Measurements from ENCODE around the gene FAM228A.

The FAM228A gene

DNA sequence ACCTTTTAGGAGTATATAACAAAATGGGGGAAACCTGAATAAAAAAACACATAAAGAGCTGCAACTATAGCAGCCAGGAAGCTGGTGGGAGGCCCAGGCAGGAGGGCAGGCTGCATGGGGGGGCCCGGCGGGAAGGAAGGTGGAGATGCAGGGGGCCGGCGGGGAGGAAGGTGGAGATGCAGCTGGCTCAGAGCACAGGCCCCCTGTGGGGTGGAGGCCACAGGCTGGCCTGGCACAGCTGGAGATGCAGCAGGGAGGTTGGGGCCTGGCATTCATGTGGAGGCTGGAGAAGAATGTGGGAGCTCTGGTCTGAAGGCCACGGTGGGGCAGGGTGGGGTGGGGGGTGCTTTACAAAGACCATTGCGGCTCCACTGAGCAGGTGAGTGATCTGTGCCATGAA lies 31.4 kb downstream of the FAM228A start:
- no peak overlapping the region for H4K91ac ChIP-seq (ENCODE audit: low read length)
- no peak overlapping the region for H2BK5ac ChIP-seq (ENCODE audit: low read depth, low read length, poor library complexity, severe bottlenecking)
- H3K36me3 ChIP-seq (ENCODE audit: control insufficient read depth in 1 of 2, insufficient read depth in 2 of 2, low read depth in 1 of 2, low read length in 2 of 2): peaks cover 60 to 75% of the 10 kb centered on the region in 2 experiments
- H3K14ac ChIP-seq (ENCODE audit: low read length in 2 of 2): no peak overlapping the region
- peaks cover 28% of the 10 kb centered on the region for H3K4me1 ChIP-seq (ENCODE audit: control insufficient read depth, insufficient read depth, low read depth, low read length)
- H3K4me2 ChIP-seq (ENCODE audit: low read length, poor library complexity, severe bottlenecking): no peak overlapping the region
- H4K8ac ChIP-seq (ENCODE audit: low read length): no peak overlapping the region
- no peak overlapping the region for H3K23ac ChIP-seq (ENCODE audit: low read length in 2 of 2)
- no peak overlapping the region for H2BK15ac ChIP-seq (ENCODE audit: low read depth, poor library complexity, severe bottlenecking)
- H3K9me3 ChIP-seq (ENCODE audit: control insufficient read depth, low read length): no peaks in the 10 kb centered on the region
- DNase-seq: no peak
- H3K9ac ChIP-seq (ENCODE audit: low read length): no peak overlapping the region
- H3K18ac ChIP-seq (ENCODE audit: low read depth in 1 of 2, low read length in 2 of 2): no peak overlapping the region
- no peaks in the 10 kb centered on the region for H3K27me3 ChIP-seq (ENCODE audit: control insufficient read depth in 1 of 2, insufficient read depth in 1 of 2, low read length in 2 of 2)
- H3K27ac ChIP-seq (ENCODE audit: low read length, poor library complexity, severe bottlenecking): no peak overlapping the region
- H3K79me1 ChIP-seq (replicated peaks; ENCODE audit: low read length, poor library complexity, severe bottlenecking): no peaks in the 10 kb centered on the region
- WGBS: 88% methylated on average over 6 of the region's 6 CpGs
- no peak overlapping the region for H2AFZ ChIP-seq (ENCODE audit: low read depth, low read length)
- H3K4ac ChIP-seq (ENCODE audit: low read depth in 1 of 2, low read length in 2 of 2): no peak overlapping the region
- no peak overlapping the region for H2BK120ac ChIP-seq (ENCODE audit: low read depth, low read length)
- no peak overlapping the region for H2BK12ac ChIP-seq (ENCODE audit: low read length in 2 of 2)
- H2AK5ac ChIP-seq (ENCODE audit: low read length, severe bottlenecking): no peak overlapping the region
- no peak overlapping the region for H3K4me3 ChIP-seq (ENCODE audit: insufficient read depth in 1 of 2, low read depth in 1 of 2, low read length in 2 of 2)

DNA sequence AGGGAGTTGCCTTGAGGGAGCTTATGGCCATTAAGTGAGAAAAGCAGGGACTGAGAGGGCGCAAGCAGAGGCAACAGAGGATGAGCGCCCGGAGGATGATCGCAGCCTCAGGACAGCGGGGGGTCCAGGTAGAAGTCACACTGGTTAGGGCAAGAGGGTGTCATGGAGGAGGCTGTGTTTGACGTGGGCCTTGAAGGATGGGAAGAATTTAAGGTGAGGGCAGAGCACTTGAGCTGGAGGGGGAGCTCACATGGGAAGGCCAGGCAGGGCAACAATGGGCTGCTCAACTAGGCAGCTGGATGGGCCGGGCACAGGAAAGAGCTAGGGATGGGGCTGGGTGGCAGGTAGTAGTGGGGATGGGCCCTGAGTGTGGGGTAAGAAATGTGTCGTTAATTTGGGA lies 31.9 kb downstream of the FAM228A start:
- H3K4me2 ChIP-seq (ENCODE audit: low read length, poor library complexity, severe bottlenecking): no peak overlapping the region
- H2BK120ac ChIP-seq (ENCODE audit: low read depth, low read length): no peak overlapping the region
- no peak overlapping the region for H2AK5ac ChIP-seq (ENCODE audit: low read length, severe bottlenecking)
- no peak overlapping the region for H2BK5ac ChIP-seq (ENCODE audit: low read depth, low read length, poor library complexity, severe bottlenecking)
- H3K36me3 ChIP-seq (ENCODE audit: control insufficient read depth in 1 of 2, insufficient read depth in 2 of 2, low read depth in 1 of 2, low read length in 2 of 2): peaks cover 58 to 80% of the 10 kb centered on the region in 2 experiments
- H3K79me1 ChIP-seq (replicated peaks; ENCODE audit: low read length, poor library complexity, severe bottlenecking): no peaks in the 10 kb centered on the region
- H2BK12ac ChIP-seq (ENCODE audit: low read length in 2 of 2): no peak overlapping the region
- H3K23ac ChIP-seq (ENCODE audit: low read length in 2 of 2): no peak overlapping the region
- no peak overlapping the region for H2BK15ac ChIP-seq (ENCODE audit: low read depth, poor library complexity, severe bottlenecking)
- H3K14ac ChIP-seq (ENCODE audit: low read length in 2 of 2): no peak overlapping the region
- no peak overlapping the region for H4K8ac ChIP-seq (ENCODE audit: low read length)
- no peak for DNase-seq
- no peaks in the 10 kb centered on the region for H3K27me3 ChIP-seq (ENCODE audit: control insufficient read depth in 1 of 2, insufficient read depth in 1 of 2, low read length in 2 of 2)
- H3K4me1 ChIP-seq (ENCODE audit: control insufficient read depth, insufficient read depth, low read depth, low read length): peaks cover 28% of the 10 kb centered on the region
- no peak overlapping the region for H4K91ac ChIP-seq (ENCODE audit: low read length)
- no peak overlapping the region for H3K27ac ChIP-seq (ENCODE audit: low read length, poor library complexity, severe bottlenecking)
- no peak overlapping the region for H3K9ac ChIP-seq (ENCODE audit: low read length)
- H2AFZ ChIP-seq (ENCODE audit: low read depth, low read length): no peak overlapping the region
- no peak overlapping the region for H3K4ac ChIP-seq (ENCODE audit: low read depth in 1 of 2, low read length in 2 of 2)
- no peak overlapping the region for H3K18ac ChIP-seq (ENCODE audit: low read depth in 1 of 2, low read length in 2 of 2)
- WGBS: 83% methylated on average over 8 of the region's 8 CpGs
- H3K4me3 ChIP-seq (ENCODE audit: insufficient read depth in 1 of 2, low read depth in 1 of 2, low read length in 2 of 2): no peak overlapping the region
- no peaks in the 10 kb centered on the region for H3K9me3 ChIP-seq (ENCODE audit: control insufficient read depth, low read length)

GRCh38 chr2:24207359-24207758 lies 32.5 kb downstream of the FAM228A start:
- no peak overlapping the region for H2AK5ac ChIP-seq (ENCODE audit: low read length, severe bottlenecking)
- WGBS: 91% methylated on average over 11 of the region's 11 CpGs
- peaks cover 29% of the 10 kb centered on the region for H3K4me1 ChIP-seq (ENCODE audit: control insufficient read depth, insufficient read depth, low read depth, low read length)

DNA sequence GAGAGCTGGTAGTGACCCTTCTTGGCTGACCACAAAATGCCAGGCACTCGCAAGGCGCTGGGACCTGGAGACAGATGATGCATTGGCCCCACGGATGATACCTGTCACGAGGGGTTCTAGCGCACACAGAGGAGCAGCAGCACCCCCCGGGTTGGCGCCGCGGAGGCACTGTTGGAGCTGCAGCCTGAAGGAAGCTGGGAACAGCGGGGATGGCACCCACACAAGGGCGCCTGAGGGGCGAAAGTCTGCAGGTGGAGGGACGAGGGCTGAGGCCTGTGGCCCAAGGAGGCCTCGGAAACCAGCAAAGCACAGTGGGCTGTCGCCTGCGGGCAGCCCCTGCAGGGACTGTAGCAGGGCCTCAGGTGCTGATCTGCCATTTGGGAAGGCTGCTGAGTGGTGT lies 33.6 kb downstream of the FAM228A start:
- H3K27ac ChIP-seq (ENCODE audit: low read length, poor library complexity, severe bottlenecking): no peak overlapping the region
- H3K14ac ChIP-seq (ENCODE audit: low read length in 2 of 2): no peak overlapping the region
- no peak overlapping the region for H2AK5ac ChIP-seq (ENCODE audit: low read length, severe bottlenecking)
- H3K36me3 ChIP-seq (ENCODE audit: control insufficient read depth in 1 of 2, insufficient read depth in 2 of 2, low read depth in 1 of 2, low read length in 2 of 2): peaks cover 58 to 78% of the 10 kb centered on the region in 2 experiments
- peaks cover 29% of the 10 kb centered on the region for H3K4me1 ChIP-seq (ENCODE audit: control insufficient read depth, insufficient read depth, low read depth, low read length)
- no peak overlapping the region for H3K18ac ChIP-seq (ENCODE audit: low read depth in 1 of 2, low read length in 2 of 2)
- no peak overlapping the region for H3K9ac ChIP-seq (ENCODE audit: low read length)
- no peak overlapping the region for H2BK12ac ChIP-seq (ENCODE audit: low read length in 2 of 2)
- H3K27me3 ChIP-seq (ENCODE audit: control insufficient read depth in 1 of 2, insufficient read depth in 1 of 2, low read length in 2 of 2): no peaks in the 10 kb centered on the region
- no peak overlapping the region for H2BK15ac ChIP-seq (ENCODE audit: low read depth, poor library complexity, severe bottlenecking)
- DNase-seq: no peak
- no peak overlapping the region for H3K4me3 ChIP-seq (ENCODE audit: insufficient read depth in 1 of 2, low read depth in 1 of 2, low read length in 2 of 2)
- no peak overlapping the region for H4K8ac ChIP-seq (ENCODE audit: low read length)
- H4K91ac ChIP-seq (ENCODE audit: low read length): no peak overlapping the region
- H2BK5ac ChIP-seq (ENCODE audit: low read depth, low read length, poor library complexity, severe bottlenecking): no peak overlapping the region
- H2BK120ac ChIP-seq (ENCODE audit: low read depth, low read length): no peak overlapping the region
- no peak overlapping the region for H3K4ac ChIP-seq (ENCODE audit: low read depth in 1 of 2, low read length in 2 of 2)
- no peak overlapping the region for H2AFZ ChIP-seq (ENCODE audit: low read depth, low read length)
- 96% methylated on average over 16 of the region's 16 CpGs for WGBS
- H3K9me3 ChIP-seq (ENCODE audit: control insufficient read depth, low read length): no peaks in the 10 kb centered on the region
- H3K4me2 ChIP-seq (ENCODE audit: low read length, poor library complexity, severe bottlenecking): no peak overlapping the region
- H3K23ac ChIP-seq (ENCODE audit: low read length in 2 of 2): no peak overlapping the region
- no peaks in the 10 kb centered on the region for H3K79me1 ChIP-seq (replicated peaks; ENCODE audit: low read length, poor library complexity, severe bottlenecking)

More at GRCh38 chr2:24207359-24207758, 32.5 kb downstream of the FAM228A start:
- Histone ChIP-seq H3K4me2 (ENCODE audit: low read length, poor library complexity, severe bottlenecking) (no peak overlapping the region), H2BK12ac (ENCODE audit: low read length in 2 of 2) (no peak overlapping the region), H3K27ac (ENCODE audit: low read length, poor library complexity, severe bottlenecking) (no peak overlapping the region), H3K23ac (ENCODE audit: low read length in 2 of 2) (no peak overlapping the region), H3K4ac (ENCODE audit: low read depth in 1 of 2, low read length in 2 of 2) (no peak overlapping the region), H3K9ac (ENCODE audit: low read length) (no peak overlapping the region), H2BK120ac (ENCODE audit: low read depth, low read length) (no peak overlapping the region), H2BK15ac (ENCODE audit: low read depth, poor library complexity, severe bottlenecking) (no peak overlapping the region), H3K36me3 (ENCODE audit: control insufficient read depth in 1 of 2, insufficient read depth in 2 of 2, low read depth in 1 of 2, low read length in 2 of 2) (peaks cover 61 to 85% of the 10 kb centered on the region in 2 experiments), H2BK5ac (ENCODE audit: low read depth, low read length, poor library complexity, severe bottlenecking) (no peak overlapping the region), H4K8ac (ENCODE audit: low read length) (no peak overlapping the region), H3K4me3 (ENCODE audit: insufficient read depth in 1 of 2, low read depth in 1 of 2, low read length in 2 of 2) (no peak overlapping the region), H3K79me1 (replicated peaks; ENCODE audit: low read length, poor library complexity, severe bottlenecking) (no peaks in the 10 kb centered on the region), H2AFZ (ENCODE audit: low read depth, low read length) (no peak overlapping the region), H3K9me3 (ENCODE audit: control insufficient read depth, low read length) (no peaks in the 10 kb centered on the region), H3K14ac (ENCODE audit: low read length in 2 of 2) (no peak overlapping the region), H4K91ac (ENCODE audit: low read length) (no peak overlapping the region), H3K18ac (ENCODE audit: low read depth in 1 of 2, low read length in 2 of 2) (no peak overlapping the region), H3K27me3 (ENCODE audit: control insufficient read depth in 1 of 2, insufficient read depth in 1 of 2, low read length in 2 of 2) (no peaks in the 10 kb centered on the region)
- no peak for DNase-seq

Data from mesenchymal stem cell (in vitro differentiated cells and primary cell).